GM23338 (cell line): Measurements from ENCODE around the gene KRTAP19-8. TPM values are rescaled to one million over a fixed set of nuclear protein-coding genes. Genes with fewer than 3 reads are reported as not detected.

Source experiments
- ATAC-seq: fragments of 200-7000 bp; cut with Tn5 transposase; 3 replicates; pipeline ENCODE4 v1.9.1; 2020
- DNase-seq: peaks from one replicate; pipeline ENCODE4 v3.0.0-alpha.2; 2015; ENCODE audit warnings: low spot score
- H2AFZ ChIP-seq: fragments of 200-600 bp; sonication (generic); 2 replicates; pipeline ENCODE4 v1.8.0; 2016; ENCODE audit warnings: antibody characterized with exemption, mild to moderate bottlenecking, moderate library complexity
- H3F3A ChIP-seq: fragments of 200-600 bp; sonication (generic); replicated peaks from 2 replicates; pipeline ENCODE4 v1.8.0; 2017; ENCODE audit warnings: antibody characterized with exemption, mixed run types, low read depth
- H3K27ac ChIP-seq: fragments of 200-600 bp; sonication (generic); 2 replicates; pipeline ENCODE4 v1.6.1; 2016; ENCODE audit warnings: low read depth
- H3K27me3 ChIP-seq: fragments of 200-600 bp; sonication (generic); 2 replicates; pipeline ENCODE4 v1.8.0; 2016; ENCODE audit warnings: mild to moderate bottlenecking, mixed run types, moderate library complexity; ENCODE audit not compliant: insufficient read depth
- H3K36me3 ChIP-seq: fragments of 200-600 bp; sonication (generic); 2 replicates; pipeline ENCODE4 v1.8.0; 2016; ENCODE audit warnings: mild to moderate bottlenecking; ENCODE audit not compliant: insufficient read depth
- H3K4me1 ChIP-seq: fragments of 200-600 bp; sonication (generic); 2 replicates; pipeline ENCODE4 v1.8.0; 2016; ENCODE audit warnings: mild to moderate bottlenecking, moderate library complexity; ENCODE audit not compliant: insufficient read depth
- H3K4me2 ChIP-seq: fragments of 200-600 bp; sonication (generic); 2 replicates; pipeline ENCODE4 v1.7.1; 2017; ENCODE audit warnings: mixed run types
- H3K4me3 ChIP-seq: fragments of 200-600 bp; sonication (generic); 2 replicates; pipeline ENCODE4 v1.6.1; 2016; ENCODE audit warnings: mixed run types
- H3K79me2 ChIP-seq: fragments of 200-600 bp; sonication (generic); replicated peaks from 2 replicates; pipeline ENCODE4 v1.8.0; 2017; ENCODE audit warnings: mild to moderate bottlenecking; ENCODE audit not compliant: insufficient read depth
- H3K9me2 ChIP-seq: fragments of 200-600 bp; sonication (generic); 2 replicates; pipeline ENCODE4 v1.8.0; 2017; ENCODE audit not compliant: insufficient read depth
- H4K20me1 ChIP-seq: fragments of 200-600 bp; sonication (generic); replicated peaks from 2 replicates; pipeline ENCODE4 v1.8.0; 2017; ENCODE audit warnings: mild to moderate bottlenecking; ENCODE audit not compliant: insufficient read depth
- H3K27ac Mint-ChIP-seq: 2 replicates; pipeline ENCODE4 v1.8.0; 2020; ENCODE audit warnings: inconsistent platforms, mild to moderate bottlenecking, moderate library complexity, mixed read lengths
- H3K27me3 Mint-ChIP-seq: 3 replicates; pipeline ENCODE4 v1.8.0; 2022; ENCODE audit warnings: low read depth, mild to moderate bottlenecking, moderate library complexity, mixed read lengths, inconsistent platforms; ENCODE audit not compliant: insufficient read depth, poor library complexity
- H3K36me3 Mint-ChIP-seq: 3 replicates; pipeline ENCODE4 v1.8.0; 2021; ENCODE audit warnings: low read depth, mild to moderate bottlenecking, inconsistent platforms, moderate library complexity, mixed read lengths
- H3K4me1 Mint-ChIP-seq: 3 replicates; pipeline ENCODE4 v1.8.0; 2020; ENCODE audit warnings: mild to moderate bottlenecking, inconsistent platforms, mixed read lengths
- H3K4me3 Mint-ChIP-seq: 3 replicates; pipeline ENCODE4 v1.8.0; 2021; ENCODE audit warnings: moderate library complexity, mild to moderate bottlenecking, inconsistent platforms, mixed read lengths
- H3K9me3 Mint-ChIP-seq: 3 replicates; pipeline ENCODE4 v1.8.0; 2020; ENCODE audit warnings: moderate library complexity, mild to moderate bottlenecking, inconsistent platforms, mixed read lengths
- CREB1 ChIP-seq: fragments of 250-450 bp; sonication (Bioruptor Pico); IDR thresholded peaks from 2 replicates; pipeline ENCODE4 v1.5.0; 2020; ENCODE audit warnings: low read depth, mild to moderate bottlenecking, moderate library complexity
- CTCF ChIP-seq, 2 experiments: fragments of 200-600 bp in 1 of 2; sonication (generic) in 1 of 2; conservative IDR thresholded peaks; 2 replicates each; pipeline versions ENCODE4 v1.5.1 to v1.6.1; 2016 to 2017; ENCODE audit warnings: antibody characterized with exemption in 2 of 2, low read depth in 2 of 2, mild to moderate bottlenecking in 2 of 2, moderate library complexity in 1 of 2
- EZH2 ChIP-seq: fragments of 200-600 bp; sonication (generic); IDR thresholded peaks from one replicate; pipeline ENCODE4 v1.8.0; 2017; ENCODE audit warnings: antibody characterized with exemption, mild to moderate bottlenecking, low read depth; ENCODE audit not compliant: unreplicated experiment
- EZH2phosphoT487 ChIP-seq: fragments of 200-600 bp; sonication (generic); IDR thresholded peaks from one replicate; pipeline ENCODE4 v1.8.1; 2018; ENCODE audit warnings: antibody characterized with exemption; ENCODE audit not compliant: unreplicated experiment
- JUNB ChIP-seq: IDR thresholded peaks from one replicate; pipeline ENCODE4 v1.6.1; 2016; ENCODE audit warnings: antibody characterized with exemption; ENCODE audit not compliant: unreplicated experiment
- POLR2AphosphoS5 ChIP-seq: IDR thresholded peaks from 2 replicates; pipeline ENCODE4 v1.6.1; 2016; ENCODE audit warnings: antibody characterized with exemption, low read depth
- REST ChIP-seq: IDR thresholded peaks from one replicate; pipeline ENCODE4 v1.6.1; 2018; ENCODE audit warnings: antibody characterized with exemption; ENCODE audit not compliant: unreplicated experiment
- STAT1 ChIP-seq: IDR thresholded peaks from one replicate; pipeline ENCODE4 v1.6.1; 2016; ENCODE audit warnings: antibody characterized with exemption; ENCODE audit not compliant: unreplicated experiment
- ZNF114 ChIP-seq: fragments of 250-450 bp; sonication (Bioruptor Pico); IDR thresholded peaks from 2 replicates; pipeline ENCODE4 v1.5.0; 2020; ENCODE audit warnings: mild to moderate bottlenecking, moderate library complexity
- ZNF331 ChIP-seq: fragments of 250-450 bp; sonication (Bioruptor Pico); IDR thresholded peaks from 2 replicates; pipeline ENCODE4 v1.5.0; 2020; ENCODE audit warnings: low read depth, mild to moderate bottlenecking, moderate library complexity
- ZNF462 ChIP-seq: fragments of 250-450 bp; sonication (Bioruptor Pico); IDR thresholded peaks from 2 replicates; pipeline ENCODE4 v1.5.0; 2020; ENCODE audit warnings: mild to moderate bottlenecking, moderate library complexity
- polyA plus RNA-seq: library from polyadenylated mRNA; unstranded; fragments of >200 nt; fragmentation: Nextera tagmentation; extraction: Ambion mirVana; gene quantifications from 2 replicates; pipeline ENCODE4 v1.2.1, GENCODE V29; 2016
- total RNA-seq: library from RNA; depleted of rRNA; stranded (reverse); fragments of >200 nt; shearing (Covaris generic); gene quantifications from 2 replicates; pipeline ENCODE4 v1.2.3, GENCODE V29; 2014

KRTAP19-8 gene
- total and polyA plus RNA-seq, 2 experiments from 2014 or later: not detected

- H3K27me3 Mint-ChIP-seq: no peaks in the 10 kb centered on the region
- no peaks in the 10 kb centered on the region for H3K79me2 ChIP-seq
- no peaks in the 10 kb centered on the region for H3K4me1 Mint-ChIP-seq
- no peaks in the 10 kb centered on the region; the same call in 2 of the 3 replicates for H3K9me3 Mint-ChIP-seq
- no peaks in the 10 kb centered on the region for H3K27me3 ChIP-seq
- H3K36me3 Mint-ChIP-seq: no peaks in the 10 kb centered on the region
- H3K4me3 ChIP-seq: no peak overlapping the region
- TF ChIP-seq STAT1 (no peak), EZH2 (no peak), JUNB (no peak), ZNF462 (CRISPR knock-in tag) (no peak), CTCF (conservative IDR thresholded peaks at IDR 0.05; ENCODE audit: low read depth in 2 of 2) (no peak), CREB1 (CRISPR knock-in tag) (no peak), REST (no peak), ZNF331 (CRISPR knock-in tag) (no peak), ZNF114 (CRISPR knock-in tag) (no peak), EZH2phosphoT487 (no peak), POLR2AphosphoS5 (no peak)
- DNase-seq (no peak), ATAC-seq (no peak)
- H3K27ac Mint-ChIP-seq: no peak overlapping the region
- H2AFZ ChIP-seq: no peak overlapping the region
- no peak overlapping the region for H3K27ac ChIP-seq
- no peaks in the 10 kb centered on the region for H3K36me3 ChIP-seq
- H3K4me1 ChIP-seq: no peaks in the 10 kb centered on the region
- H3K4me3 Mint-ChIP-seq: no peak overlapping the region
- no peaks in the 10 kb centered on the region for H3F3A ChIP-seq
- no peaks in the 10 kb centered on the region for H4K20me1 ChIP-seq
- no peak overlapping the region for H3K4me2 ChIP-seq
- peaks cover 10% of the 10 kb centered on the region for H3K9me2 ChIP-seq
Measured at GRCh38 chr21:31078216-31078615, 39.9 kb upstream of the KRTAP19-8 start.
